ENCODE data around the gene NCBP2. TPM values are rescaled to one million over a fixed set of nuclear protein-coding genes. Genes with fewer than 3 reads are reported as not detected.

Gene NCBP2
- total RNA-seq, 1 donor from 2014 or later = 81.2 TPM

- peaks cover 3% of the 10 kb centered on the region for H3K27me3 Mint-ChIP-seq
- H3K36me3 Mint-ChIP-seq = no peaks in the 10 kb centered on the region
- no peak overlapping the region for H3K27ac Mint-ChIP-seq
- H3K9me3 Mint-ChIP-seq = peaks cover 7% of the 10 kb centered on the region
- DNase-seq (ENCODE audit: extremely low spot score, unreplicated experiment) = no peak
- TF ChIP-seq CTCF (conservative IDR thresholded peaks at IDR 0.05) = no peak
- H3K4me1 Mint-ChIP-seq (ENCODE audit: unreplicated experiment) = no peaks in the 10 kb centered on the region
- no peak overlapping the region for H3K4me3 Mint-ChIP-seq
Observed at GRCh38 chr3:196987022-196987421, 44.7 kb upstream of the NCBP2 start.

GRCh38 chr3:196985954-196986885 is 43.9 kb upstream of the NCBP2 start:
- Mint-ChIP-seq H3K27ac (no peak overlapping the region), H3K36me3 (no peaks in the 10 kb centered on the region), H3K4me3 (no peak overlapping the region), H3K4me1 (ENCODE audit: unreplicated experiment) (no peaks in the 10 kb centered on the region), H3K27me3 (peaks cover 7% of the 10 kb centered on the region), H3K9me3 (peaks cover 13% of the 10 kb centered on the region)
- DNase-seq (ENCODE audit: extremely low spot score, unreplicated experiment) = no peak
- TF ChIP-seq CTCF (conservative IDR thresholded peaks at IDR 0.05) = peak; percentile 52

GRCh38 chr3:196985298-196985697 is 43.0 kb upstream of the NCBP2 start:
- TF ChIP-seq CTCF (conservative IDR thresholded peaks at IDR 0.05) = no peak
- H3K4me3 Mint-ChIP-seq = no peak overlapping the region
- H3K36me3 Mint-ChIP-seq = no peaks in the 10 kb centered on the region
- no peak for DNase-seq (ENCODE audit: extremely low spot score, unreplicated experiment)
- peaks cover 7% of the 10 kb centered on the region for H3K27me3 Mint-ChIP-seq
- H3K9me3 Mint-ChIP-seq = peaks cover 13% of the 10 kb centered on the region
- H3K27ac Mint-ChIP-seq = no peak overlapping the region
- H3K4me1 Mint-ChIP-seq (ENCODE audit: unreplicated experiment) = no peaks in the 10 kb centered on the region

- no peak for DNase-seq (ENCODE audit: extremely low spot score, unreplicated experiment)
- Mint-ChIP-seq H3K4me3 (no peak overlapping the region), H3K9me3 (peaks cover 13% of the 10 kb centered on the region), H3K4me1 (ENCODE audit: unreplicated experiment) (peaks cover 7% of the 10 kb centered on the region), H3K27ac (no peak overlapping the region), H3K27me3 (peaks cover 14% of the 10 kb centered on the region), H3K36me3 (no peaks in the 10 kb centered on the region)
- TF ChIP-seq CTCF (conservative IDR thresholded peaks at IDR 0.05) = no peak
Observed at GRCh38 chr3:196983186-196983585, 40.9 kb upstream of the NCBP2 start.

- no peak for TF ChIP-seq CTCF (conservative IDR thresholded peaks at IDR 0.05)
- Mint-ChIP-seq H3K4me1 (ENCODE audit: unreplicated experiment) (peaks cover 7% of the 10 kb centered on the region), H3K27me3 (peaks cover 17% of the 10 kb centered on the region), H3K27ac (no peak overlapping the region), H3K4me3 (no peak overlapping the region), H3K36me3 (no peaks in the 10 kb centered on the region), H3K9me3 (peaks cover 13% of the 10 kb centered on the region)
- DNase-seq (ENCODE audit: extremely low spot score, unreplicated experiment) = no peak
Observed at GRCh38 chr3:196981657-196982056, 39.3 kb upstream of the NCBP2 start.

Data from type B pancreatic cell (in vitro differentiated cells).